Measurements from ENCODE around the gene HECA. TPM values are rescaled to one million over a fixed set of nuclear protein-coding genes. Genes with fewer than 3 reads are reported as not detected.

Gene HECA
- total and polyA plus RNA-seq, 2 of the 8 experiments (the other 6 are each of a cell fraction or from before 2014, with no cell fraction given) = 2.4 to 9.2 TPM

DNA sequence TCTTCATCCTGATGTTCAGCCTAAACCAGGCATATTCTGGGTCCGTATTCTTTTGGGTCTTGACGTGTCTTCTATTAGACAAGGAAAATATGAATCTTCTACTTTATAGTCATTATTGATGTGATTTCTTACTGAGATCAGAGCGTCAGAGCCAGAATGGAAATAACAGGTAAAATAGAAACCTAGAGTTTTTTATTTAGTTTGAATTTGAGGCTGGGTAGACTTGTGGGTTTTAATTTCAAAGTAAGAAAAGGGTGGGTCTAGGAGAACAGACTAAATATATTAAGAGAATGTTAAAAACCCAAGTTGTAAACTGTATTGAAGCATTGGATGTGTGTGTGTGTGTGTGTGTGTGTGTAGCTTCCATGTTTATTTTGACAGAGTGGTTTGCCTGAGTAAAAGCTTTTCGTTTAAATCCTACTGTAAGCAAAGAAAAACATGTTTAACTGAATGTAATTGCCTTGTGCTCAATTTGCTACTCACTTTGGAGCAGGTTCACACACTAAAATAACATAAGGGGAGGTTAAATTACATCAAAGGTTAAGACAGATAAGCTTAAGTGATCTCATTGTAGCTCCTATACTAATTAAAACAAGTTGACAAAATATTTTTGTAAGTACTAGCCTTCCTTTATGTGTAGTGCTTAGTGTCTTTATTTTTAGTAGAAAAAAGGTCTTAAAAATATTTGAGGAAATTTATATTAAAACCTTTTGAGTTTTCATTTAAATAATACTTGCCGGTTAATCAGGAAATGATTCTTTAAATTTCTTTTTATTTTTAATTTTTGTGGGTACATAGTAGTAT lies 17.4 kb downstream of the HECA start (continued):
- no peak for TF ChIP-seq BACH1 (IDR thresholded peaks at IDR 0.05; ENCODE audit: low read length)
- TF ChIP-seq CHD1 (IDR thresholded peaks at IDR 0.05; ENCODE audit: low read depth, low read length) = no peak
- no peak for TF ChIP-seq GABPA (IDR thresholded peaks at IDR 0.05; ENCODE audit: borderline replicate concordance, insufficient read depth, low read length)
- no peak for TF ChIP-seq HDAC6 (IDR thresholded peaks at IDR 0.05; ENCODE audit: low read depth, low read length)
- no peak for TF ChIP-seq TBP (IDR thresholded peaks at IDR 0.05; ENCODE audit: low read depth, low read length)
- no peak for TF ChIP-seq EGR1 (IDR thresholded peaks at IDR 0.05; ENCODE audit: borderline replicate concordance, low read depth, low read length)
- no peak for TF ChIP-seq CBX8 (IDR thresholded peaks at IDR 0.05; ENCODE audit: borderline replicate concordance, low read depth, low read length)
